ENCODE results near the gene CHD6. TPM values are rescaled to one million over a fixed set of nuclear protein-coding genes. Genes with fewer than 3 reads are reported as not detected.

The CHD6 gene
- total and polyA plus RNA-seq, 2 of the 13 experiments (the other 11 are each of a cell fraction or from before 2014, with no cell fraction given) = 14.4 to 52.0 TPM

DNA sequence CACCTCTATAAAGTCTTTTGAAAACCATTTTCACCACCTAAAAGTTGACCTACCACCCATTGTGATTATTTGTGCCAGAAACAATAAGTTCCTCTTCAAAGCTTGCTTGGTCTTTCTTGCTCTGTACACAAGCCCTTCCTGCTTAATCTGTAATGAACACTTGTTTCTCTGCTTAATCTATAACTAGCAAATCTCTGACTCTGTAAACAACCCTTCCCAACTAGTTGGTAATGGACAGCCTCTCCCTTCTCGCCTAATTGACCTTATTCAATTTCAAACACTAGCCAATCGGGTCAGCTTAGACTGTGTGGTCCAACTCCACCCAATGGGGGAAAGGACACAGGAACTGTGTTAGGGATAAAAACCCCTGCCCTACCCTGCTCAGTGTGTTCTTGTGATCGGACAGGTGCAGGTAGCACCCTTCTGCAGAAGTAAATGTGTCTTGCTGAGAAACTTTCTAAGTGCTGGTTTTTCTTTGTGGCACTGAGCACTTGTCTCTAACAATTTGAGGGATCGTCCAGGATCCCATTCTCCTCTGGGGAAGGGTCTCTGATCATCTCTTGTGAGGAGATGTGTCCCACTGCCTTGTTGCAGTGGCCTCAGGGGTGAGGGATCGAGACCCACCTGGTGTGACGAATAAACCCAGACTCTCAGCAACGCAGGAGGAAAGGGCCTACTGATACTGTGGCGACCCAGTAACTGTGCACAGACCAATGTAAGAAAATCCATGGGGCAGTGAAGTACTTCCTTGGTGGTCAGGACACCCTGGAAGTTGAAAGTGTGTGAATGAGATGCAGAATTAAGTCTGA, 23.5 kb downstream of the CHD6 start (continued):
- TF ChIP-seq, protein P1, sequence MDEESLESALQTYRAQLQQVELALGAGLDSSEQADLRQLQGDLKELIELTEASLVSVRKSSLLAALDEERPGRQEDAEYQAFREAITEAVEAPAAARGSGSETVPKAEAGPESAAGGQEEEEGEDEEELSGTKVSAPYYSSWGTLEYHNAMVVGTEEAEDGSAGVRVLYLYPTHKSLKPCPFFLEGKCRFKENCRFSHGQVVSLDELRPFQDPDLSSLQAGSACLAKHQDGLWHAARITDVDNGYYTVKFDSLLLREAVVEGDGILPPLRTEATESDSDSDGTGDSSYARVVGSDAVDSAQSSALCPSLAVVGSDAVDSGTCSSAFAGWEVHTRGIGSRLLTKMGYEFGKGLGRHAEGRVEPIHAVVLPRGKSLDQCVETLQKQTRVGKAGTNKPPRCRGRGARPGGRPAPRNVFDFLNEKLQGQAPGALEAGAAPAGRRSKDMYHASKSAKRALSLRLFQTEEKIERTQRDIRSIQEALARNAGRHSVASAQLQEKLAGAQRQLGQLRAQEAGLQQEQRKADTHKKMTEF (CRISPR knock-in tag; IDR thresholded peaks at IDR 0.05) = peak; percentile 86
- no peak for TF ChIP-seq ZNF790 (CRISPR knock-in tag; IDR thresholded peaks at IDR 0.05; ENCODE audit: borderline replicate concordance)
- TF ChIP-seq SRY (CRISPR knock-in tag; IDR thresholded peaks at IDR 0.05) = no peak
- TF ChIP-seq MYC (CRISPR knock-in tag; IDR thresholded peaks at IDR 0.05; ENCODE audit: borderline replicate concordance) = no peak
- no peak for TF ChIP-seq SNAI1 (CRISPR knock-in tag; IDR thresholded peaks at IDR 0.05; ENCODE audit: borderline replicate concordance)
- TF ChIP-seq ZNF550 (CRISPR knock-in tag; IDR thresholded peaks at IDR 0.05; ENCODE audit: borderline replicate concordance) = no peak
- no peak for TF ChIP-seq NBN (conservative IDR thresholded peaks at IDR 0.05)
- no peak for TF ChIP-seq PAF1 (CRISPR knock-in tag; IDR thresholded peaks at IDR 0.05)
- TF ChIP-seq, protein P2, sequence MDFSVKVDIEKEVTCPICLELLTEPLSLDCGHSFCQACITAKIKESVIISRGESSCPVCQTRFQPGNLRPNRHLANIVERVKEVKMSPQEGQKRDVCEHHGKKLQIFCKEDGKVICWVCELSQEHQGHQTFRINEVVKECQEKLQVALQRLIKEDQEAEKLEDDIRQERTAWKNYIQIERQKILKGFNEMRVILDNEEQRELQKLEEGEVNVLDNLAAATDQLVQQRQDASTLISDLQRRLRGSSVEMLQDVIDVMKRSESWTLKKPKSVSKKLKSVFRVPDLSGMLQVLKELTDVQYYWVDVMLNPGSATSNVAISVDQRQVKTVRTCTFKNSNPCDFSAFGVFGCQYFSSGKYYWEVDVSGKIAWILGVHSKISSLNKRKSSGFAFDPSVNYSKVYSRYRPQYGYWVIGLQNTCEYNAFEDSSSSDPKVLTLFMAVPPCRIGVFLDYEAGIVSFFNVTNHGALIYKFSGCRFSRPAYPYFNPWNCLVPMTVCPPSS (IDR thresholded peaks at IDR 0.05) = no peak
- peak; percentile 69 for TF ChIP-seq RARA (CRISPR knock-in tag; IDR thresholded peaks at IDR 0.05)
- TF ChIP-seq SIX4 (CRISPR knock-in tag; IDR thresholded peaks at IDR 0.05) = peak; percentile 38; the same call in 1 of the 2 replicates
- TF ChIP-seq, protein P3, sequence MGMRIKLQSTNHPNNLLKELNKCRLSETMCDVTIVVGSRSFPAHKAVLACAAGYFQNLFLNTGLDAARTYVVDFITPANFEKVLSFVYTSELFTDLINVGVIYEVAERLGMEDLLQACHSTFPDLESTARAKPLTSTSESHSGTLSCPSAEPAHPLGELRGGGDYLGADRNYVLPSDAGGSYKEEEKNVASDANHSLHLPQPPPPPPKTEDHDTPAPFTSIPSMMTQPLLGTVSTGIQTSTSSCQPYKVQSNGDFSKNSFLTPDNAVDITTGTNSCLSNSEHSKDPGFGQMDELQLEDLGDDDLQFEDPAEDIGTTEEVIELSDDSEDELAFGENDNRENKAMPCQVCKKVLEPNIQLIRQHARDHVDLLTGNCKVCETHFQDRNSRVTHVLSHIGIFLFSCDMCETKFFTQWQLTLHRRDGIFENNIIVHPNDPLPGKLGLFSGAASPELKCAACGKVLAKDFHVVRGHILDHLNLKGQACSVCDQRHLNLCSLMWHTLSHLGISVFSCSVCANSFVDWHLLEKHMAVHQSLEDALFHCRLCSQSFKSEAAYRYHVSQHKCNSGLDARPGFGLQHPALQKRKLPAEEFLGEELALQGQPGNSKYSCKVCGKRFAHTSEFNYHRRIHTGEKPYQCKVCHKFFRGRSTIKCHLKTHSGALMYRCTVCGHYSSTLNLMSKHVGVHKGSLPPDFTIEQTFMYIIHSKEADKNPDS (CRISPR knock-in tag; IDR thresholded peaks at IDR 0.05) = no peak
- TF ChIP-seq, protein P4, sequence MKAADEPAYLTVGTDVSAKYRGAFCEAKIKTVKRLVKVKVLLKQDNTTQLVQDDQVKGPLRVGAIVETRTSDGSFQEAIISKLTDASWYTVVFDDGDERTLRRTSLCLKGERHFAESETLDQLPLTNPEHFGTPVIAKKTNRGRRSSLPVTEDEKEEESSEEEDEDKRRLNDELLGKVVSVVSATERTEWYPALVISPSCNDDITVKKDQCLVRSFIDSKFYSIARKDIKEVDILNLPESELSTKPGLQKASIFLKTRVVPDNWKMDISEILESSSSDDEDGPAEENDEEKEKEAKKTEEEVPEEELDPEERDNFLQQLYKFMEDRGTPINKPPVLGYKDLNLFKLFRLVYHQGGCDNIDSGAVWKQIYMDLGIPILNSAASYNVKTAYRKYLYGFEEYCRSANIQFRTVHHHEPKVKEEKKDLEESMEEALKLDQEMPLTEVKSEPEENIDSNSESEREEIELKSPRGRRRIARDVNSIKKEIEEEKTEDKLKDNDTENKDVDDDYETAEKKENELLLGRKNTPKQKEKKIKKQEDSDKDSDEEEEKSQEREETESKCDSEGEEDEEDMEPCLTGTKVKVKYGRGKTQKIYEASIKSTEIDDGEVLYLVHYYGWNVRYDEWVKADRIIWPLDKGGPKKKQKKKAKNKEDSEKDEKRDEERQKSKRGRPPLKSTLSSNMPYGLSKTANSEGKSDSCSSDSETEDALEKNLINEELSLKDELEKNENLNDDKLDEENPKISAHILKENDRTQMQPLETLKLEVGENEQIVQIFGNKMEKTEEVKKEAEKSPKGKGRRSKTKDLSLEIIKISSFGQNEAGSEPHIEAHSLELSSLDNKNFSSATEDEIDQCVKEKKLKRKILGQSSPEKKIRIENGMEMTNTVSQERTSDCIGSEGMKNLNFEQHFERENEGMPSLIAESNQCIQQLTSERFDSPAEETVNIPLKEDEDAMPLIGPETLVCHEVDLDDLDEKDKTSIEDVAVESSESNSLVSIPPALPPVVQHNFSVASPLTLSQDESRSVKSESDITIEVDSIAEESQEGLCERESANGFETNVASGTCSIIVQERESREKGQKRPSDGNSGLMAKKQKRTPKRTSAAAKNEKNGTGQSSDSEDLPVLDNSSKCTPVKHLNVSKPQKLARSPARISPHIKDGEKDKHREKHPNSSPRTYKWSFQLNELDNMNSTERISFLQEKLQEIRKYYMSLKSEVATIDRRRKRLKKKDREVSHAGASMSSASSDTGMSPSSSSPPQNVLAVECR (CRISPR knock-in tag; IDR thresholded peaks at IDR 0.05; ENCODE audit: borderline replicate concordance) = peak; percentile 32; the same call in 1 of the 2 replicates
- TF ChIP-seq, protein P5, sequence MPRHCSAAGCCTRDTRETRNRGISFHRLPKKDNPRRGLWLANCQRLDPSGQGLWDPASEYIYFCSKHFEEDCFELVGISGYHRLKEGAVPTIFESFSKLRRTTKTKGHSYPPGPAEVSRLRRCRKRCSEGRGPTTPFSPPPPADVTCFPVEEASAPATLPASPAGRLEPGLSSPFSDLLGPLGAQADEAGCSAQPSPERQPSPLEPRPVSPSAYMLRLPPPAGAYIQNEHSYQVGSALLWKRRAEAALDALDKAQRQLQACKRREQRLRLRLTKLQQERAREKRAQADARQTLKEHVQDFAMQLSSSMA (CRISPR knock-in tag; IDR thresholded peaks at IDR 0.05) = no peak
- TF ChIP-seq BHLHE40 (IDR thresholded peaks at IDR 0.05; ENCODE audit: low read length) = no peak
- TF ChIP-seq ZNF570 (CRISPR knock-in tag; IDR thresholded peaks at IDR 0.05; ENCODE audit: borderline replicate concordance) = no peak
- peak; percentile 92; the same call in 1 of the 2 replicates for TF ChIP-seq SNAPC2 (CRISPR knock-in tag; IDR thresholded peaks at IDR 0.05)
- no peak for TF ChIP-seq PAX8 (CRISPR knock-in tag; IDR thresholded peaks at IDR 0.05; ENCODE audit: borderline replicate concordance)
- TF ChIP-seq JUND (CRISPR knock-in tag; IDR thresholded peaks at IDR 0.05) = no peak

All from HepG2 (cell line).